Smooth muscle cell (in vitro differentiated cells): ENCODE results near the gene ZIC1. TPM values are rescaled to one million over a fixed set of nuclear protein-coding genes. Genes with fewer than 3 reads are reported as not detected.

Source experiments
- DNase-seq: peaks from one replicate; lab custom pipeline; 2025; ENCODE audit not compliant: unreplicated experiment; lab: John Stamatoyannopoulos, UW
- H2AFZ ChIP-seq: fragments of 200-600 bp; sonication (generic); 2 replicates; pipeline ENCODE4 v1.6.0; 2016; ENCODE audit warnings: antibody characterized with exemption, low read depth, mild to moderate bottlenecking
- H3F3A ChIP-seq: fragments of 200-600 bp; sonication (generic); 2 replicates; pipeline ENCODE4 v1.6.0; 2017; ENCODE audit warnings: antibody characterized with exemption, low read depth
- H3K27ac ChIP-seq: fragments of 200-600 bp; sonication (generic); 2 replicates; pipeline ENCODE4 v1.5.1; 2016; ENCODE audit warnings: low read depth, mild to moderate bottlenecking
- H3K27me3 ChIP-seq: fragments of 200-600 bp; sonication (generic); 2 replicates; pipeline ENCODE4 v1.6.1; 2016; ENCODE audit warnings: low read depth, mild to moderate bottlenecking
- H3K36me3 ChIP-seq: fragments of 200-600 bp; sonication (generic); 2 replicates; pipeline ENCODE4 v1.5.1; 2016; ENCODE audit warnings: low read depth
- H3K4me1 ChIP-seq: fragments of 200-600 bp; sonication (generic); 2 replicates; pipeline ENCODE4 v1.5.1; 2016; ENCODE audit warnings: low read depth
- H3K4me2 ChIP-seq: fragments of 200-600 bp; sonication (generic); 2 replicates; pipeline ENCODE4 v1.6.0; 2016; ENCODE audit warnings: mild to moderate bottlenecking
- H3K4me3 ChIP-seq: fragments of 200-600 bp; sonication (generic); 2 replicates; pipeline ENCODE4 v1.5.1; 2016; ENCODE audit warnings: mild to moderate bottlenecking
- H3K79me2 ChIP-seq: fragments of 200-600 bp; sonication (generic); 2 replicates; pipeline ENCODE4 v1.6.0; 2016; ENCODE audit warnings: low read depth, mild to moderate bottlenecking
- H3K9ac ChIP-seq: fragments of 200-600 bp; sonication (generic); 2 replicates; pipeline ENCODE4 v1.6.0; 2016; ENCODE audit warnings: low read depth
- H3K9me3 ChIP-seq: fragments of 200-600 bp; sonication (generic); replicated peaks from 2 replicates; pipeline ENCODE4 v1.5.1; 2016; ENCODE audit warnings: low read depth
- H4K20me1 ChIP-seq: fragments of 200-600 bp; sonication (generic); 2 replicates; pipeline ENCODE4 v1.6.0; 2016; ENCODE audit warnings: low read depth
- CTCF ChIP-seq: fragments of 200-600 bp; sonication (generic); IDR thresholded peaks from 2 replicates; pipeline ENCODE4 v1.5.1; 2017; ENCODE audit warnings: borderline replicate concordance, mild to moderate bottlenecking, antibody characterized with exemption; ENCODE audit not compliant: insufficient read depth, poor library complexity, severe bottlenecking
- WGBS: methylation state at CpG from one replicate; pipeline ENCODE4 v1.1.7; 2016; ENCODE audit warnings: low lambda C conversion rate; 5-methylcytosine and 5-hydroxymethylcytosine counted together
- polyA plus RNA-seq: library from polyadenylated mRNA; unstranded; fragments of >200 nt; fragmentation: Nextera tagmentation; extraction: Ambion mirVana; gene quantifications from 2 replicates; pipeline ENCODE4 v1.2.1, GENCODE V29; 2016
- total RNA-seq: library from RNA; depleted of rRNA; stranded (reverse); fragments of >200 nt; gene quantifications from 2 replicates; pipeline ENCODE4 v1.2.3, GENCODE V29; 2014

ZIC1 gene
- total and polyA plus RNA-seq, 2 experiments from 2014 or later, result not detected

- Histone ChIP-seq H3K9ac (no peak overlapping the region), H3F3A (no peaks in the 10 kb centered on the region), H3K79me2 (no peaks in the 10 kb centered on the region), H2AFZ (no peak overlapping the region), H3K4me1 (peaks cover 22% of the 10 kb centered on the region), H3K9me3 (no peaks in the 10 kb centered on the region), H3K4me3 (no peak overlapping the region), H3K4me2 (peak overlapping the region; percentile 32), H3K27me3 (peaks cover 100% of the 10 kb centered on the region), H3K27ac (no peak overlapping the region), H4K20me1 (no peaks in the 10 kb centered on the region), H3K36me3 (no peaks in the 10 kb centered on the region)
- no peak for TF ChIP-seq CTCF
- DNase-seq, result no peak
- 2% methylated on average over 36 of the region's 36 CpGs for WGBS
Measured at GRCh38 chr3:147422601-147423536, 13.7 kb downstream of the ZIC1 start.

GRCh38 chr3:147423537-147423797 lies 14.3 kb downstream of the ZIC1 start:
- WGBS, result 4% methylated on average over 3 of the region's 3 CpGs
- Histone ChIP-seq H3K27me3 (peaks cover 100% of the 10 kb centered on the region), H4K20me1 (no peaks in the 10 kb centered on the region), H3K9me3 (no peaks in the 10 kb centered on the region), H3K4me1 (peaks cover 22% of the 10 kb centered on the region), H3K36me3 (no peaks in the 10 kb centered on the region), H2AFZ (no peak overlapping the region), H3F3A (no peaks in the 10 kb centered on the region), H3K4me3 (no peak overlapping the region), H3K79me2 (no peaks in the 10 kb centered on the region), H3K27ac (no peak overlapping the region), H3K9ac (no peak overlapping the region), H3K4me2 (peak overlapping the region; percentile 32)
- no peak for DNase-seq
- no peak for TF ChIP-seq CTCF

GRCh38 chr3:147423798-147424580 lies 14.8 kb downstream of the ZIC1 start:
- 4% methylated on average over 33 of the region's 33 CpGs for WGBS
- H4K20me1 ChIP-seq, result no peaks in the 10 kb centered on the region
- H3K27me3 ChIP-seq, result peaks cover 100% of the 10 kb centered on the region
- no peaks in the 10 kb centered on the region for H3K79me2 ChIP-seq
- TF ChIP-seq CTCF, result no peak
- no peaks in the 10 kb centered on the region for H3K36me3 ChIP-seq
- H3K4me1 ChIP-seq, result peaks cover 18% of the 10 kb centered on the region
- H3K9ac ChIP-seq, result no peak overlapping the region
- no peak overlapping the region for H3K27ac ChIP-seq
- H3K4me3 ChIP-seq, result no peak overlapping the region
- no peaks in the 10 kb centered on the region for H3K9me3 ChIP-seq
- H3K4me2 ChIP-seq, result peak overlapping the region; percentile 53
- H3F3A ChIP-seq, result no peaks in the 10 kb centered on the region
- DNase-seq, result no peak
- H2AFZ ChIP-seq, result no peak overlapping the region
